ENCODE data around the gene CHST10.

DNA sequence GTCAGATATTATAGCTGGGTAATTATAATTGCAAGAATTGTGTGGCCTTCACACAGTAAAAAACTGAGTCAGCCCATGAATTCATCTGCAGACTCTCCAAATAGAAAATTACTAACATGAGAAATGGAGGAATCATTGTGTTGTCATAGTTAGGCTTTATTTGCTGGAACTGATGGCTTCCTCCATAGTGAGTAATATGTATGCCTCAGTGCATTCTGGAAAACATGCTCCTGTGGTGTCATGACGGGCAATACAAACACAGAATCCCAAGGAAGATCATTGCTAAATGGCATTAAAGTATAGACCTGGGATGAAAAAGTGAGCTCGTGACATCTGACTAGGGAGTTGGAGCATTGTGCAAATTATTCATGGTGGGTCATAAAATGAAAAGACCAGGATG lies 29.2 kb upstream of the CHST10 start:
- TF ChIP-seq, protein P1, sequence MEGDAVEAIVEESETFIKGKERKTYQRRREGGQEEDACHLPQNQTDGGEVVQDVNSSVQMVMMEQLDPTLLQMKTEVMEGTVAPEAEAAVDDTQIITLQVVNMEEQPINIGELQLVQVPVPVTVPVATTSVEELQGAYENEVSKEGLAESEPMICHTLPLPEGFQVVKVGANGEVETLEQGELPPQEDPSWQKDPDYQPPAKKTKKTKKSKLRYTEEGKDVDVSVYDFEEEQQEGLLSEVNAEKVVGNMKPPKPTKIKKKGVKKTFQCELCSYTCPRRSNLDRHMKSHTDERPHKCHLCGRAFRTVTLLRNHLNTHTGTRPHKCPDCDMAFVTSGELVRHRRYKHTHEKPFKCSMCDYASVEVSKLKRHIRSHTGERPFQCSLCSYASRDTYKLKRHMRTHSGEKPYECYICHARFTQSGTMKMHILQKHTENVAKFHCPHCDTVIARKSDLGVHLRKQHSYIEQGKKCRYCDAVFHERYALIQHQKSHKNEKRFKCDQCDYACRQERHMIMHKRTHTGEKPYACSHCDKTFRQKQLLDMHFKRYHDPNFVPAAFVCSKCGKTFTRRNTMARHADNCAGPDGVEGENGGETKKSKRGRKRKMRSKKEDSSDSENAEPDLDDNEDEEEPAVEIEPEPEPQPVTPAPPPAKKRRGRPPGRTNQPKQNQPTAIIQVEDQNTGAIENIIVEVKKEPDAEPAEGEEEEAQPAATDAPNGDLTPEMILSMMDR (IDR thresholded peaks at IDR 0.05), result no peak
- TF ChIP-seq POLR2A (IDR thresholded peaks at IDR 0.05) (no peak), POLR2AphosphoS5 (IDR thresholded peaks at IDR 0.05) (no peak)

Measured in transverse colon (tissue), 4 donors.